KMS-11 (cell line): ENCODE data around the gene DLST.

Experiments used
- H2AFZ ChIP-seq: fragments of 200-600 bp; sonication (generic); 2 replicates; pipeline ENCODE4 v1.6.1; 2016; ENCODE audit warnings: antibody characterized with exemption, mixed run types, low read depth
- H3K27ac ChIP-seq: fragments of 200-600 bp; sonication (generic); 2 replicates; pipeline ENCODE4 v1.6.1; 2016; ENCODE audit warnings: mild to moderate bottlenecking, mixed run types
- H3K27me3 ChIP-seq: fragments of 200-600 bp; sonication (generic); 2 replicates; pipeline ENCODE4 v1.6.1; 2017; ENCODE audit warnings: mild to moderate bottlenecking, low read depth, mixed run types, moderate library complexity; ENCODE audit not compliant: insufficient read depth
- H3K36me3 ChIP-seq: fragments of 200-600 bp; sonication (generic); 2 replicates; pipeline ENCODE4 v1.6.1; 2017; ENCODE audit warnings: mild to moderate bottlenecking, mixed run types; ENCODE audit not compliant: insufficient read depth
- H3K4me1 ChIP-seq: fragments of 200-600 bp; sonication (generic); 2 replicates; pipeline ENCODE4 v1.6.1; 2016; ENCODE audit warnings: mild to moderate bottlenecking, low read depth, mixed run types; ENCODE audit not compliant: poor library complexity, severe bottlenecking
- H3K4me2 ChIP-seq: fragments of 200-600 bp; sonication (generic); 2 replicates; pipeline ENCODE4 v1.7.0; 2016; ENCODE audit warnings: mild to moderate bottlenecking, mixed run types
- H3K4me3 ChIP-seq: fragments of 200-600 bp; sonication (generic); IDR thresholded peaks from 2 replicates; pipeline ENCODE4 v1.6.1; 2017; ENCODE audit warnings: low read depth, low read length, mixed read lengths; ENCODE audit not compliant: insufficient read depth
- H3K79me2 ChIP-seq: fragments of 200-600 bp; sonication (generic); 2 replicates; pipeline ENCODE4 v1.6.1; 2016; ENCODE audit warnings: low read depth, mixed run types; ENCODE audit not compliant: insufficient read depth
- H3K9ac ChIP-seq: fragments of 200-600 bp; sonication (generic); 2 replicates; pipeline ENCODE4 v1.6.1; 2016; ENCODE audit warnings: mild to moderate bottlenecking, mixed run types
- H4K20me1 ChIP-seq: fragments of 200-600 bp; sonication (generic); 2 replicates; pipeline ENCODE4 v1.6.1; 2016; ENCODE audit warnings: mild to moderate bottlenecking, mixed run types; ENCODE audit not compliant: insufficient read depth
- CTCF ChIP-seq: fragments of 200-600 bp; sonication (generic); conservative IDR thresholded peaks from 2 replicates; pipeline ENCODE4 v1.6.1; 2017; ENCODE audit warnings: low read depth, mild to moderate bottlenecking, antibody characterized with exemption, low read length, moderate library complexity, mixed read lengths

Gene DLST

GRCh38 chr14:74856366-74856765 lies 25.4 kb upstream of the DLST start:
- H3K9ac ChIP-seq: no peak overlapping the region
- H3K4me3 ChIP-seq: no peak overlapping the region
- no peak overlapping the region for H3K4me2 ChIP-seq
- TF ChIP-seq CTCF: no peak
- no peaks in the 10 kb centered on the region for H4K20me1 ChIP-seq
- no peaks in the 10 kb centered on the region for H3K27me3 ChIP-seq
- peaks cover 5% of the 10 kb centered on the region for H3K4me1 ChIP-seq
- no peaks in the 10 kb centered on the region for H3K36me3 ChIP-seq
- no peak overlapping the region for H3K27ac ChIP-seq
- H2AFZ ChIP-seq: no peak overlapping the region
- H3K79me2 ChIP-seq: no peaks in the 10 kb centered on the region

- Histone ChIP-seq H3K4me2 (no peak overlapping the region), H3K27me3 (no peaks in the 10 kb centered on the region), H3K79me2 (no peaks in the 10 kb centered on the region), H3K4me1 (peaks cover 5% of the 10 kb centered on the region), H3K4me3 (no peak overlapping the region), H3K36me3 (no peaks in the 10 kb centered on the region), H3K9ac (no peak overlapping the region), H2AFZ (no peak overlapping the region), H3K27ac (no peak overlapping the region), H4K20me1 (no peaks in the 10 kb centered on the region)
- TF ChIP-seq CTCF: no peak
Observed at GRCh38 chr14:74858022-74858421, 23.7 kb upstream of the DLST start.

- Histone ChIP-seq H3K4me2 (no peak overlapping the region), H3K27ac (no peak overlapping the region), H3K36me3 (no peaks in the 10 kb centered on the region), H3K27me3 (no peaks in the 10 kb centered on the region), H3K4me3 (no peak overlapping the region), H4K20me1 (no peaks in the 10 kb centered on the region), H3K79me2 (no peaks in the 10 kb centered on the region), H3K4me1 (peaks cover 5% of the 10 kb centered on the region), H2AFZ (no peak overlapping the region), H3K9ac (no peak overlapping the region)
- TF ChIP-seq CTCF: no peak
Observed at GRCh38 chr14:74859757-74860552, 21.8 kb upstream of the DLST start.

- no peaks in the 10 kb centered on the region for H4K20me1 ChIP-seq
- no peak overlapping the region for H3K9ac ChIP-seq
- no peaks in the 10 kb centered on the region for H3K36me3 ChIP-seq
- H3K4me3 ChIP-seq: no peak overlapping the region
- peak overlapping the region; percentile 26; the same call in 1 of the 2 replicates for H2AFZ ChIP-seq
- H3K79me2 ChIP-seq: no peaks in the 10 kb centered on the region
- no peak overlapping the region for H3K27ac ChIP-seq
- no peak overlapping the region for H3K4me2 ChIP-seq
- TF ChIP-seq CTCF: peak; percentile 80
- H3K27me3 ChIP-seq: no peaks in the 10 kb centered on the region
- H3K4me1 ChIP-seq: peaks cover 5% of the 10 kb centered on the region
Observed at GRCh38 chr14:74860899-74861733, 20.6 kb upstream of the DLST start.
